Stimulated activated naive CD8-positive, alpha-beta T cell treated with anti-CD3 and anti-CD28 coated beads, Interleukin-15, Interleukin-2, amounts not matched to agents 100 ng/mL and 50 ng/mL, for 24 hours (primary cell): Measurements from ENCODE around the gene GMIP.
A peak's percentile ranks its signal among the peaks of the same experiment; 100 is the strongest.

Experiments used
- H3K27ac Mint-ChIP-seq: one replicate; pipeline ENCODE4 v1.8.0; 2021; ENCODE audit warnings: mild to moderate bottlenecking, mixed read lengths
- H3K27me3 Mint-ChIP-seq: one replicate; pipeline ENCODE4 v1.8.0; 2021; ENCODE audit warnings: mixed read lengths
- H3K36me3 Mint-ChIP-seq: one replicate; pipeline ENCODE4 v1.8.0; 2021; ENCODE audit warnings: low read depth, mixed read lengths
- H3K4me1 Mint-ChIP-seq: one replicate; pipeline ENCODE4 v1.8.0; 2021; ENCODE audit warnings: low read depth, mixed read lengths
- H3K4me3 Mint-ChIP-seq: one replicate; pipeline ENCODE4 v1.8.0; 2021; ENCODE audit warnings: mild to moderate bottlenecking, mixed read lengths
- H3K9me3 Mint-ChIP-seq: one replicate; pipeline ENCODE4 v1.8.0; 2021; ENCODE audit warnings: mixed read lengths

Gene GMIP

GRCh38 chr19:19633711-19634515 lies 9.5 kb downstream of the GMIP start:
- H3K4me1 Mint-ChIP-seq, result peaks cover under 1% of the 10 kb centered on the region
- H3K27me3 Mint-ChIP-seq, result no peaks in the 10 kb centered on the region
- no peak overlapping the region for H3K4me3 Mint-ChIP-seq
- peaks cover 36% of the 10 kb centered on the region for H3K36me3 Mint-ChIP-seq
- no peak overlapping the region for H3K27ac Mint-ChIP-seq
- H3K9me3 Mint-ChIP-seq, result no peaks in the 10 kb centered on the region

- H3K27ac Mint-ChIP-seq, result no peak overlapping the region
- H3K4me1 Mint-ChIP-seq, result peaks cover 8% of the 10 kb centered on the region
- H3K9me3 Mint-ChIP-seq, result no peaks in the 10 kb centered on the region
- H3K4me3 Mint-ChIP-seq, result no peak overlapping the region
- H3K27me3 Mint-ChIP-seq, result no peaks in the 10 kb centered on the region
- peaks cover 32% of the 10 kb centered on the region for H3K36me3 Mint-ChIP-seq
These were observed 10.8 kb downstream of the GMIP start for GRCh38 chr19:19632661-19633060.

- H3K27ac Mint-ChIP-seq, result no peak overlapping the region
- H3K27me3 Mint-ChIP-seq, result no peaks in the 10 kb centered on the region
- H3K36me3 Mint-ChIP-seq, result peaks cover 33% of the 10 kb centered on the region
- peaks cover 22% of the 10 kb centered on the region for H3K4me1 Mint-ChIP-seq
- H3K4me3 Mint-ChIP-seq, result no peak overlapping the region
- no peaks in the 10 kb centered on the region for H3K9me3 Mint-ChIP-seq
These were observed 12.1 kb downstream of the GMIP start for GRCh38 chr19:19631346-19631745.

GRCh38 chr19:19630426-19630825 lies 13.0 kb downstream of the GMIP start:
- H3K9me3 Mint-ChIP-seq, result no peaks in the 10 kb centered on the region
- peaks cover 32% of the 10 kb centered on the region for H3K36me3 Mint-ChIP-seq
- H3K27ac Mint-ChIP-seq, result no peak overlapping the region
- H3K27me3 Mint-ChIP-seq, result no peaks in the 10 kb centered on the region
- H3K4me1 Mint-ChIP-seq, result peaks cover 27% of the 10 kb centered on the region
- no peak overlapping the region for H3K4me3 Mint-ChIP-seq

- H3K36me3 Mint-ChIP-seq, result peaks cover 28% of the 10 kb centered on the region
These were observed 13.4 kb downstream of the GMIP start for GRCh38 chr19:19630062-19630414.

GRCh38 chr19:19628501-19629134 lies 14.8 kb downstream of the GMIP start:
- Mint-ChIP-seq H3K36me3 (peaks cover 17% of the 10 kb centered on the region), H3K27me3 (no peaks in the 10 kb centered on the region), H3K4me3 (peak overlapping the region; percentile 63), H3K4me1 (peaks cover 27% of the 10 kb centered on the region), H3K27ac (peak overlapping the region; percentile 70), H3K9me3 (no peaks in the 10 kb centered on the region)

More at GRCh38 chr19:19630062-19630414, 13.4 kb downstream of the GMIP start:
- Mint-ChIP-seq H3K27ac (no peak overlapping the region), H3K27me3 (no peaks in the 10 kb centered on the region), H3K4me3 (no peak overlapping the region), H3K9me3 (no peaks in the 10 kb centered on the region), H3K4me1 (peaks cover 27% of the 10 kb centered on the region)

- Mint-ChIP-seq H3K4me1 (peaks cover 27% of the 10 kb centered on the region), H3K36me3 (peaks cover 9% of the 10 kb centered on the region), H3K27me3 (no peaks in the 10 kb centered on the region), H3K9me3 (no peaks in the 10 kb centered on the region), H3K4me3 (peak within 1 kb of the TSS; percentile 87), H3K27ac (peak within 1 kb of the TSS; percentile 90)
These were observed 15.6 kb downstream of the GMIP start, which contains the start of gene LPAR2 for GRCh38 chr19:19627621-19628500. Gene LPAR2, minus strand, starts transcription at chr19:19628220. Its CDS starts 945 bp downstream, at chr19:19627275.

- peak overlapping the region; percentile 87 for H3K4me3 Mint-ChIP-seq
- no peaks in the 10 kb centered on the region for H3K9me3 Mint-ChIP-seq
- H3K4me1 Mint-ChIP-seq, result peaks cover 27% of the 10 kb centered on the region
- H3K36me3 Mint-ChIP-seq, result peaks cover 4% of the 10 kb centered on the region
- peak overlapping the region; percentile 90 for H3K27ac Mint-ChIP-seq
- H3K27me3 Mint-ChIP-seq, result no peaks in the 10 kb centered on the region
These were observed 16.7 kb downstream of the GMIP start for GRCh38 chr19:19626516-19627472.

GRCh38 chr19:19624032-19624570 lies 19.4 kb downstream of the GMIP start:
- no peak overlapping the region for H3K27ac Mint-ChIP-seq
- peaks cover 31% of the 10 kb centered on the region for H3K4me1 Mint-ChIP-seq
- no peaks in the 10 kb centered on the region for H3K27me3 Mint-ChIP-seq
- H3K9me3 Mint-ChIP-seq, result no peaks in the 10 kb centered on the region
- H3K4me3 Mint-ChIP-seq, result no peak overlapping the region
- peaks cover 4% of the 10 kb centered on the region for H3K36me3 Mint-ChIP-seq

- Mint-ChIP-seq H3K9me3 (no peaks in the 10 kb centered on the region), H3K4me3 (no peak overlapping the region), H3K4me1 (peaks cover 30% of the 10 kb centered on the region), H3K36me3 (peaks cover 4% of the 10 kb centered on the region), H3K27me3 (no peaks in the 10 kb centered on the region), H3K27ac (no peak overlapping the region)
These were observed 20.1 kb downstream of the GMIP start for GRCh38 chr19:19623383-19623782.

- H3K4me1 Mint-ChIP-seq, result peaks cover 34% of the 10 kb centered on the region
- peaks cover 4% of the 10 kb centered on the region for H3K36me3 Mint-ChIP-seq
- no peak overlapping the region for H3K4me3 Mint-ChIP-seq
These were observed 23.6 kb downstream of the GMIP start for GRCh38 chr19:19619849-19620210.

GRCh38 chr19:19619181-19619848 lies 24.1 kb downstream of the GMIP start:
- H3K4me3 Mint-ChIP-seq, result peak overlapping the region; percentile 86
- H3K4me1 Mint-ChIP-seq, result peaks cover 39% of the 10 kb centered on the region
- no peaks in the 10 kb centered on the region for H3K9me3 Mint-ChIP-seq
- peaks cover 4% of the 10 kb centered on the region for H3K36me3 Mint-ChIP-seq
- no peaks in the 10 kb centered on the region for H3K27me3 Mint-ChIP-seq
- peak overlapping the region; percentile 89 for H3K27ac Mint-ChIP-seq

More at GRCh38 chr19:19619849-19620210, 23.6 kb downstream of the GMIP start:
- H3K27ac Mint-ChIP-seq, result no peak overlapping the region
- H3K9me3 Mint-ChIP-seq, result no peaks in the 10 kb centered on the region
- no peaks in the 10 kb centered on the region for H3K27me3 Mint-ChIP-seq

- Mint-ChIP-seq H3K4me3 (peak within 1 kb of the TSS; percentile 86), H3K9me3 (no peaks in the 10 kb centered on the region), H3K27ac (peak within 1 kb of the TSS; percentile 89), H3K36me3 (peaks cover 8% of the 10 kb centered on the region), H3K27me3 (no peaks in the 10 kb centered on the region), H3K4me1 (peaks cover 47% of the 10 kb centered on the region)
These were observed 25.0 kb downstream of the GMIP start, which contains the start of gene PBX4 for GRCh38 chr19:19618219-19619051. Gene PBX4, minus strand, starts transcription at chr19:19618687. Its CDS starts 58 bp downstream, at chr19:19618629.
